GM18868 (cell line): Measurements from ENCODE around the gene ARHGEF11.

Experiments used
- ATAC-seq: cut with Tn5 transposase; IDR thresholded peaks from one replicate; pipeline ENCODE4 v1.9.1; 2021; ENCODE audit warnings: mild to moderate bottlenecking, moderate library complexity; ENCODE audit not compliant: unreplicated experiment

ARHGEF11 gene

DNA sequence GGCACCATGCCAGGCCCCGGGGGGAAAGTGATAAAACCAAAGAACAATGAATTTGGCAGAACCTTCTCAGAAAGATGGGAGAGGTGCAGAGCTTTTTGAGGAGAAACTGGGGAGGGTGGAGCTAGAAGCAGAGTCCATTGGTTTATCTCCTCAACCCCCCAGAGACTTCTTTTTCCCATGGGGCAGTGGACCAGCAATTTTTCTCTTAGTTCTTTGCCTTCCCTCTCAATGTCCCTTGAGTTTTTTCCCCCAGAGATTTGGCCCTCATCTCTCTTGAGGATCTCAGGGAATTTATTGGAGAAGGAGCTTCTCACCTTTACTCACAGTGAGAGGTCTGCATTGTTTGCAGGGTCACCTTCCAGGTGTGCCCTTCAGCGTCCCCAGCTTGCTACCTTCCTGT, 5.3 kb upstream of the ARHGEF11 start:
- no peak for ATAC-seq

DNA sequence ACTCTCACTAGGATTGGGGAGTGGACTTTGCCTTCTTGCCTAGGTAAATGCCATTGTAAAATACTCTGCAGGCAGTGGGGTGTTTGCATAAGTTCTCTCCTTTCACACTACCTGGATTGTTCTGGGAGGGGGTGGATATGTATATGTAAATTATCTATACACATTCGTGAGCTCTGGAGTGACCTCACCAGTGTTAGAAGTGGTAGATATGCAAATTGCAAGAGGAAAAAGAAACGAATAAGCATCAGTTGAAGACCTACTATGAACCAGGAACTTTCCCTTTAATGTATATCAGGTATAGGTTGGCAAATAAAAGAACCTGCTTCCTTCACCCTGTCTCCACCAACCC, 1.5 kb upstream of the ARHGEF11 start:
- ATAC-seq, result no peak

DNA sequence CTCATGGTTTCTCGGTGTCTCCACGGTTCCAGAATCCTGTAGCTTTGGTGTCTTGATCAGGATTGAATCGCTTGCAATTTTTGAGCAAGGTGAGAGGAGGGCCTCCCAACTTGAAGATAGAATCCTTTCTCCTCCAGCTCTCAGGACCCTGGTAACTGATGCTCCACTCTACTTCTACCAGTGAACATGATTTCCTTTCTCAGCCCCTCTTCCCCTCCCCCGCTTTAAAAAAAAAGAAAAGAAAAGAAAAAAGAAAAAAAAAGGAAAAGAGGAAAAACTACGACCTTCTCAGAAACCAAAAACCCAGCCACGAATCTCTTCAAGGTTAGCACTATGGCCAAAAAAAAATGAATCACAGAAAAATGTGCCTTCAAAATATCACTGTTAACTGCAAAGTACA, 1.2 kb downstream of the ARHGEF11 start:
- ATAC-seq, result no peak

DNA sequence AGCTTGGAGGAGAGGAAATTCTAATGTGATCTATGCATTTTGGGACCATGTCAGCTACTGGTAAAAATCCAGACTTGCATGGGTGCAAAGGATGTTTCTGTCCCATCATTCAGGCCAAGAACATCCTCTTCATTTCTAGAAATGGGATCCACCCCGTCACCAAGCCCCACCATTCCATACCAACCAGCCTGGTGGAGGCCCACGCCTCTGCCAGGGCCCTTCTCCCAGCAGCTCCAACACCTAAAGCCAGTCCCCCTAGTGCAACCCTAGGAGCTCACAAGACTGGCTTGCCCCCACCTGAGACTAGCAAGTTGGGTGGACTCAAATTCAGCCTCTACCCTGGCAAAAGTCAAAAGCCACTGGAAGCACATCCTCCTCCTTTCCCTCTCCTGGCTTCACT, 1.9 kb downstream of the ARHGEF11 start:
- no peak for ATAC-seq

DNA sequence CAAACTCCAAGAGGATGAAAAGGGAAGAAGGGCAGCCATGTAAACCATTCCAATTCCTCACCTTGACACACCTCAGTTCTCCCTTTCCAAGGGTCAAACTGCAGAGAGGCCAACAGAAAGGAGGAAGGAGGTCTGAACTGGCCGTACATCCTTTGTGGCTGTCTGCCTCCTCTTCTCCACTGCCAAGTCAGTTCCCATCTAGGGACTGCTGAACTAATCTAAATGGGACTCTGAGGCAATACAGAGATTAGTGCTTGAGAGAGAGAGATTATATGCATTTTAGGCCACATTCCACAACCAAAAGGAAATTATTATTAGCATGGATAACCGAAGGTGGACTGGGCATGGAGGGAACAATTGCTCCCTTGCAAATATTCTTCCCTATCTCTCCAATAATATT, 2.7 kb downstream of the ARHGEF11 start:
- ATAC-seq, result no peak

DNA sequence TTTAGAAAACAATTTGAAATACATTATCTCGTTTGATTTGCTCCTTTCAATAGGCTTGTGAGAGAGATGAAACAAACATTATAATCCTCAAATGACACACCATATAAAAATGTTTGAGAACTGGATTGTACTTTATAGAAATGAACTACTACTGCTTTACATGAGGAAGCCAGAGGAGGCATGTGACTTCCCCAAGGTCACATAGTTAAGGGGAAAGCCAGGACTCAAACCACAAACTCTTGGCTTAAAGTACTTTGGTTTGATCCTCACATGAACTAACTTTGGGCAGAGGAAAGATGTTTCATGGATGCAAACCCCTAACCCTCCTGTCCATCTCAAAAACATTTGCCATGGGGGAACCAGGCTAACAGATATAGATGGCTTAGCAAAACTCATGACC, 4.7 kb downstream of the ARHGEF11 start:
- no peak for ATAC-seq

DNA sequence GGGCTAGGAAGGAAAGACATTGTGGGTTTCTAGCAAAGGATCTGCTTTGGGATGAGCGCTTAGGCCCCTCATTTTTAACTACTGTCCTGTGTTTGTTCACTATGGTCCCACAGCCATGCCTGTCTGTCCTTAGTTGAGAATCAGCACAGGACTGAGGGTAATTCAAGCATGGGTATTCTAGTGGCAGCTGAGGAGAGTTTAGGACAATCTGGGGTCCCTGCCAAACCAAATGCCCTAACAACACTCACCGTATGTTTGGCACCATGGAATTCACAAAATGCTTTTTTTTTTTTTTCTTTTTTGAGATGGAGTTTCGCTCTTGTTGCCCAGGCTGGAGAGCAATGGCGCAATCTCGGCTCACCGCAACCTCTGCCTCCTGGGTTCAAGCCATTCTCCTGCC, 10.4 kb downstream of the ARHGEF11 start:
- ATAC-seq, result no peak

DNA sequence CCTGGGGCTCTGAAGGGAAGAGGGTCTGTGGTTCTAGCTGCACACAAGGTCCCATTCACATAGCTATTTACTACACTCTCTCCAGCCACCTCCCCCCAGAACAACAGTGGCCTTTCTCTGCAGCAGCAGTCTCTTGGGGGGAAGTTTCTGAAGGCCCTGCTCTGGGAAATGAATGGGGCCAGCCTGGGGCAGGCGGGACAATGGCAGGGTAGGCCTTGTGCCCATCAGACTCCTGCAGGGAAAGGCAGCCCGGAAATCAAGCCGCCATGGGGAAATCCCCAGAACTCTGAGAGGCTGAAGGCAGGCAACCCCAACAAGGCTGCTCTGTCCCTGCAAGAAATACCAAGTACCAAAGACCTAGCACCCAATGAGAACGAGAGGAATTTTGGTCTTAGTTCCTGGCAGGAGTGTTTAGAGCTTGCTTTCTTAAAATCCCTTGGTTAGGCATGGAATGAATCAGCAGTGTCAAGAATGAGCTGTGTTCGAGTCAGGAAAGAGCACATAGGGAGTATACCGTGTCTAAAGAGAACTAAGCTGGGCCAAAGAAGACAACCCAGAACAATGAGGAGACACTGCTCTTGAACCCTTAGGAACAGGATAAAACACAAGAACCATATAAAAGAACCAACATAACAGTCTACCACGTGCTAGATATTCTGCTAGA, 11.3 kb downstream of the ARHGEF11 start:
- ATAC-seq, result no peak

DNA sequence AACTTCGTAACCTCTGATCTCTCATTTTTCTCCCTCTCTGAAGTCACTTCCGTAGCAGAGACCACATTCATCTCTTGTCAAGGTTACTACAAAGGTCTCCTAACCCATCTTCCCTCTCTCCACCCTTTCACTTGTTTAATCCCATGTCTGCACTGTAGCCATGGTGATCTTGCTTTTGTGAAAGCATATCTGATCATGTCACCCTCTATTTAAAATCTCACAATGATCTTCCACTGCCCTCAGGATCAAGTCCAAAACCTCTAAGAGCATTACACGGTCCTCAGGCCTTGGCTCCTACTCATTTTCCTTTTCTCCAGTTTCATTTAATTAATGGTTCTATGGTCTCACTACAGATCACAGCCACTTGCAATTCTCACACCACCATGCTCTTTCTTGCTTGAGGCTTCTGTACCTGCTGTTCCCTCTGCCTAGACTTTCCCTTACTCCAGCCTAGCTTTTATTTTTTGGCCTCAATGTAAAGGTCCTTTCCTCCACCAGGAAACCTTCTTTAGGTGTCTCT, 12.1 kb downstream of the ARHGEF11 start:
- no peak for ATAC-seq

DNA sequence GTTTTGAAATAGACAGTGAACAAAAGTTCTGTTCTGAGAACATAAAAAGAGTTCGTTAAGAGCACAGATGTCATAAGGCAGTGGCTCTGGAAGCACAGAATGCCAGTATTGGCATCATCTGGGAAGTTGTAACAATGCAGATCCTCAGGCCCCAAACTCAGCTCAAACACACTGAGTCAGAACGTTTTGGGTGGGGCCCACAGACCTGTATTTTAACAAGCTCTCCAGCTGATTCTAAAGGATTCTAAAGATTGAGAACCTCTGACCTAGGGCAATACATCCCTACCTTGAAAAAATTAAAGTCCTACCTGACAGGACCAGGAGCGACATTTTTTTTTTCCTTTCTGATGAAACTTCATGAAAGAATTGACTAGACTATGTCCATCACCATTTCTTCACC, 13.2 kb downstream of the ARHGEF11 start:
- ATAC-seq, result no peak

DNA sequence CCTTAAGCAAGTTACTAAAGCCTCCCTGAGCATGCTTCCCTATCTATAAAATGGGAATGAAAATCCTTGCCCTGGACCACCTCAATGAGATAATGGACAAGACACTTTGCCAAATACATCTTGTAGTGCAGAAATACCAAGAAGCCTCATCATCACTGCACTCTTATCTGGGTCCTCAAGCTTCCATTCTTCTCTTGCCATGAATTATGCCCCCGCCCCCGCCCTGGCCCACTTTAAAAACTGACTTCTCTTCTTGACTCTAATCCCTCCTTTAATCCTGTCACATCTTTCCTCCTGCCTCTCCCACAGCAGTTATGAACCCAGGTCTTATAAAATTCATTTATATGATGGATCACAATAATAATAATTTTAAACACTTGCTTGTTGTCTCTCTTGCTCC, 14.8 kb downstream of the ARHGEF11 start:
- ATAC-seq, result no peak

DNA sequence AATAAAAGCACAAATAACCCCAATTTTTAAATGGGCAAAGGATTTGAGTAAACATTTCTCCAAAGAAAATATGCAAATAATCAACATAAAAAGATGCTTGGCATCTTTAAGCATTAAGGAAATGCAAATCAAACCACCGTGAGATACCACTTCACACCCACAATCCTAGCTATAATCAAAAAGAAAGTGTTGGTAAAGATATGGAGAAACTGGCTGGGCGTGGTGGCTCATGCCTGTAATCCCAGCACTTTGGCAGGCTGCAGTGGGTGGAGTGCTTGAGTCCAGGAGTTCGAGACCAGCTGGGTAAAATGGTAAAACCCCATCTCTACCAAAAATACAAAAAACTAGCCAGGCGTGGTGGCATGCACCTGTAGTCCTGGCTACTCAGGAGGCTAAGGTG, 16.9 kb downstream of the ARHGEF11 start:
- no peak for ATAC-seq

DNA sequence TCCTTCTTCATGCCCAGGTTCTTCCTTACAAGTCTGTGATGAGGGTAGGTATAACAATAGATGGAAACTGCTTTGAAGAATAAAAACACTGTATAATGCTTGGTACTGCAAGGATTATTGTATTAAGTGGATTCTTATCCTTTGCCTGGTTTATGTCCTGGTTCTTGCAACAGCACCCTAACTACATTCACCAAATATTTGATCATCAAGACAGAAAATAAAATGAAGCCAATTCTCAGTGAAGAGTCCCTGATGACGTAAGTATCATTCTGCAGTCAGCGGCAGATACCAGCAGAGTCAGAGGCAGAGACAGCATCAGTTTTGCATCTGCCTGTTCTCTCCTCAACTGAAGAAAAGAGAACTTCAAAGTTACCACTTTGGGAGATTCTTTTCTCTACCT, 19.7 kb downstream of the ARHGEF11 start:
- ATAC-seq, result no peak

DNA sequence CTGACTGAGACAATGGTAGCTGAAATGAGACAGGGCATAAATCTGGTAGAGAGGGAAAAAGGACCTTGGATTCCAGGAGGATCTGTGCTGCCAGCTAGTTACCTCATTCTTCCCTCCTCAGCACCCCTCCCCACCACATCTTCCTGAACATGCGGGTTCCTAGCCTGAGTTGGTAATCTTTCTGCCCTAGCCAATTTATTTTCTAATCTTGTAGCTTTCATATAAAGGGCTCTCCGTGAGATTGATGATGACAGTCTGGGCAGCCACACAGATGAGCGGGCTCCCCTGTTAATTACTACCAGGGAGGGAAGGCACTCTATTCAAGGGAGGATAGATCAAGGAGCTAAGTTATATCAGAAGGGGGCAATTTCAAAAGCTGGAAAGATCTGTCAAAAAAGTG, 20.2 kb downstream of the ARHGEF11 start:
- ATAC-seq, result no peak

DNA sequence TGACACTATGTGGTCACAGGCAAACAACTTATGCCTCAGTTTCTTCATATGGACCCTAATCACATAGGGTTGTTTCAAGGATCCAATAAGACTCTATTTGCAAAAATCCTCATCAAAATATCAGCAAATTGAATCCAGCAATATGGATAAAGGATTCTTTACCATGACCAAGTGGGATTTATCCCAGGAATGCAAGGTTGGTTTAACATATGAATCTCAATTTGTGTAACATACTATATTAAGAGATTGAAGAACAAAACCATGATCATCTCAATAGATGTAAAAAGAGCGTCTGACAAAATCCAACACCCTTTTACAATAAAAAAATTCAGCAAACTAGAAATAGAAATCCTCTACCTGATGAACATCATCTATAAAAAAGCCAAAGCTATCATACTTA, 23.9 kb downstream of the ARHGEF11 start:
- ATAC-seq, result no peak

DNA sequence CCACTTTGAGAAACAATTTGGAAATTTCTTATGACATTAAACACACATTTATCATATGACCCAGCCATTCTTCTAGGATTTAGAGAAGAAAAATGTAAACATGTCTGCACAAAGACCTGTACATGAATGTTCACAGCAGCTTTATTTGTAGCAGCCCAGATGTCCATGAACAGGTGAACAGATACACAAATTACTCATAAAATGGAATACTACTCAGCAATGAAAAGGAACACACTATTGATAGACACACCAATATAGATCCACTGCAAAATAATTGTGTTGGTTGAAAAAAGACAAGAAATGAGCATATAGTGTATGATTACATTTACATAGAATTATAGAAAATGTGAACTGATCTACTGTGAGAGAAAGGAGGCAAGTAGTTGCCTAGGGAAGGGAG, 26.1 kb downstream of the ARHGEF11 start:
- ATAC-seq, result no peak

DNA sequence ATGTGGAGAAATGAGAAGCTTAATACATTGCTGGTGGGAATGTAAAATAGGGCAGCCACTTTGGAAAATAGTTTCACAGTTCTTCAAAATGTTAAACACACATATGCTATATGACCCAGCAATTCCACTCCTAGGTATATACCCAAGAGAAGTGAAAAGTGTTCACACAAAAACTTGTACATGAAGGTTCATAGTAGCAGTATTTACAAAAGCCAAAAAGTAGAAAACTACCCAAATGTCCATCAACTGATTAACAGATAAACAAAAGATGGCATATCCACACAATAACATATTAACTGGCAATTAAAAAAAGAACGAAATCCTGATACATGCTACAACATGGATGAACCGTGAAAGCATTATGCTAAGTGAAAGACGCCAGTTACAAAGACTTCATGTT, 33.7 kb downstream of the ARHGEF11 start:
- ATAC-seq, result no peak

DNA sequence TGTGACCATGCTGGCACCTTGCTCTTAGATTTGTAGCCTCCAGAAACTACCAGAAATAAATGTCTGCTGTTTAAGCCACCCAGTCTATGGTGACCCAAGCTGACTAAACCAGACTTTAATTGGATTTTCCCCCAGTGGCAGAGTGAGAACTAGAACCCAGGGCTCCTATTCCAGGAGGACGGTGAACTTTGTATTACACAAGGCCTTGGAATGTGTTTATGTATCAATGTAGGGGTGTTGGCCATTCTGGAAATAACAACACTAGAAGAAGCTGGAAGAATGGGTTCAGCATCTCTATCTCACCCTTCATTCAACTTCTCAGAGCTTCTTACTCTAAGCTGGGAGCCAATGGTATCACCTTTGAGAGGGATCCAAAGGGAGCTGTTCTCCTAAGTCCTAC, 37.0 kb downstream of the ARHGEF11 start:
- no peak for ATAC-seq

DNA sequence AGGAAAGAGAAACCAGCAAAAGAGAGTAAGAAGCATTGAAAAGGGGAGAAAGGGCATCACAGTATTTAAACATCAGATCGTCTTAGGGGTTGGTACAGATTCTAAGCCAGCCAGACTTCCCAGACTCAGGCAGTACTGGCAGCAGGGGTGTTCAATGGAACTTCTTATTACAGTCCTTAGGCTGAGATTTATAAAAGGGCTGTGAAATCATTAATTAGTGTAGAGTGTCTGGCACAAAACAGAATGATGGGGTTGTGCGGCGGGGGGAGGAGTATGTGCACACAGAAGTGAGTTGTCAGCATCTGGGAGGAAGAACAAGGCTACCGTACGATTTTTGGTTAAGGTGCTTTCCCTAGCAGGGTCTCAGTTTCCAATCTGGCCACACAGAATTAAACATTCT, 38.2 kb downstream of the ARHGEF11 start:
- ATAC-seq, result no peak

DNA sequence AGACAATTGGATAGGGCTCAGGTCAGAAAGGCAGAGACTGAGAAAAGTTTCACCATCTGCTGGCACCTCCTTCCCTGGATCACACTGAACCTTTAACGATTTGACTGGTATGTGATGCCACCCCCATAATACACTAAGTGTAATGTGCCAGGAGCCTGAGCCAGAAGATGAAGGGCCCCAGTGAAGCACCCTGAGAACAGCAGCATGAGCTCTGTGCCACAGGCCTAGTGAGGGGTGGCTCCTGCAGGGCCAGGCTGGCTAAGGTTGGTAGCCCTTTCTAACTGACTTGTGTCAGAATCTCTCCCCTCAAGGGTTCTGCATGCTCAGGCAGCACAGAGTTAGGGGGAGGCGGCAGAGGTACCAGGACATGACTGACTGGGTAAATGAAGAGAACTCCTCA, 38.9 kb downstream of the ARHGEF11 start:
- ATAC-seq, result no peak

DNA sequence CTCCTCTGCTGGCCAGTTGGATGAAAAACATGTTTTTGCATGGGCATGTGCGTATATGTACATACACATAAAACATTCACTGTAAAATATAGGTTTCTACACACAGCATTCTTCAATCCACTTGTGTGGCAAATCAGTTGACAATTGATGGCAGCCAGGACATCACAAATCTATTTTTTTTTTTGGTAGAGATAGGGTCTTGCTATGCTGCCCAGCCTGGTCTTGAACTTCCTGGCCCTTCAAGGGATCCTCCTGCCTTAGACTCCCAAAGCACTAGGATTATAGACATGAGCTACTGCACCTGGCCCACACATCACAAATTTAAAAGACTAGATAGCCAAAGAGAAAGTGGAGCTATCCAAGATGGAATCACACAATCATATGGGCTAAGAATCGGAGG, 39.6 kb downstream of the ARHGEF11 start:
- ATAC-seq, result no peak

DNA sequence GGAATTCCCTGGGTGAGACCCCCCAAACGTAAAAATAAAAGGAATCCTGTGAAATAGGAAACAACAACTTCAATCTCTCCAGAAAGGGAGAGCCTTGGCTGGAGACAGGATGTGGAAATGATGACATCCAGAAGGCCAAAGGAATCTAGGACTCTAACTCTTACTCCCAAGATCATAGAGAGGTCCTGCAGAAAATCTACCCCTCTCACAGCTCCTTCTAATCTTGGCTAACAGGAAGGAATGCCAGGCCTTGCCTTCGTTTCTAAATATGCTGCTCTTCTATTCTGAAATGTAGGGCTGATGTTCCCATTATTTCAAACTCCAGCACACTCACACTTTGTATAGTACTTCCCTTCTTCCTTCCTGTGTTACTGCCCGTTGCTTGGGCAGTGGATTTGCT, 40.7 kb downstream of the ARHGEF11 start:
- no peak for ATAC-seq

DNA sequence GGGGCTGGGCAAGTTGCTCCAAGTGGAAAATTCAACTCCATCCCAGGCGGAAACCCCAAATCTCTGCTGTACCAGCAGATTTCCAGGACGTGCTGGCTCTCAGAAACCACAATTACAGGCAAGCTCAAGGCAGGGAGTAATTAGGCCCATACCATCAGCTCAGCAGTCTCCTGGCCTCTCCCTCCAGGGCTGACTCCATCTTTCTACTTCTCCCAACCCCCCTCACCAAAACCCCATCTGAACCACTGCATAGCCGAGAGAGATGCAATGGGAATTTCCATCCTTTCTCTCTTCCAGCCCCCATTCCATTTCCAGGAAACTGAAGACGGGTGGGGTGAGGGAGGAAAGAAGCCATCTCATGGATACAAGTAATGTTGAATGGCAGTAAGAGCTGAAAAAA, 41.2 kb downstream of the ARHGEF11 start:
- no peak for ATAC-seq
